Activated B cell treated with CpG ODN at 0.5 μM for 24 hours (primary cell): Measurements from ENCODE around the gene RTP5. TPM values are rescaled to one million over a fixed set of nuclear protein-coding genes. Genes with fewer than 3 reads are reported as not detected.

Source experiments
- ATAC-seq: fragments of 200-7000 bp; cut with Tn5 transposase; one replicate; pipeline ENCODE4 v1.10.0; 2021; ENCODE audit warnings: low read depth, mild to moderate bottlenecking, moderate library complexity
- CTCF ChIA-PET: fragments of 350-600 bp; sonication (Branson Sonifier 250); formaldehyde crosslinking; loops from one replicate; lab custom pipeline; 2021; ENCODE audit warnings: antibody characterized with exemption; lab: Charles Lee
- POLR2A ChIA-PET: fragments of 350-600 bp; sonication (Branson Sonifier 250); formaldehyde crosslinking; loops from one replicate; lab custom pipeline; 2021; ENCODE audit warnings: antibody characterized with exemption; lab: Charles Lee
- DNase-seq: peaks from one replicate; pipeline ENCODE4 v3.0.0; 2022
- H3K27ac Mint-ChIP-seq: one replicate; pipeline ENCODE4 v1.8.0; 2020; ENCODE audit warnings: mixed read lengths
- H3K27me3 Mint-ChIP-seq: one replicate; pipeline ENCODE4 v1.8.0; 2021; ENCODE audit warnings: mixed read lengths
- H3K36me3 Mint-ChIP-seq: one replicate; pipeline ENCODE4 v1.8.0; 2021; ENCODE audit warnings: low read depth, mixed read lengths
- H3K4me1 Mint-ChIP-seq: one replicate; pipeline ENCODE4 v1.8.0; 2021; ENCODE audit warnings: mixed read lengths
- H3K4me3 Mint-ChIP-seq: one replicate; pipeline ENCODE4 v1.8.0; 2020; ENCODE audit warnings: mild to moderate bottlenecking, mixed read lengths
- H3K9me3 Mint-ChIP-seq: one replicate; pipeline ENCODE4 v1.8.0; 2020; ENCODE audit warnings: mixed read lengths
- CTCF ChIP-seq: fragments of 200-600 bp; IDR thresholded peaks from one replicate; pipeline ENCODE4 v1.8.0; 2022; ENCODE audit warnings: antibody characterized with exemption, mild to moderate bottlenecking
- intact Hi-C: fragments of 100-400 bp; cut with micrococcal nuclease; formaldehyde crosslinking; loops from one replicate; pipeline ENCODE4 v1.15.1; 2024
- total RNA-seq: library from RNA; stranded (reverse); gene quantifications from 2 replicates; pipeline ENCODE4 v1.2.3, GENCODE V29; 2022

RTP5 gene
- total RNA-seq, 1 donor from 2014 or later: not detected

GRCh38 chr2:241870611-241871537 is 1.3 kb downstream of the RTP5 start:
- Mint-ChIP-seq H3K27me3 (peaks cover 4% of the 10 kb centered on the region), H3K27ac (no peak overlapping the region), H3K4me3 (no peak overlapping the region), H3K36me3 (no peaks in the 10 kb centered on the region), H3K9me3 (no peaks in the 10 kb centered on the region), H3K4me1 (peaks cover 13% of the 10 kb centered on the region)
- ChIA-PET CTCF (no interaction called here), POLR2A (no interaction called here)
- TF ChIP-seq CTCF: no peak
- peak; percentile 35 for ATAC-seq
- no peak for DNase-seq
- intact Hi-C loops: loop anchor here (10.0 kb wide), 1 partner anchor 616 kb away; no protein-coding TSS in a partner anchor

- no peak overlapping the region for H3K27ac Mint-ChIP-seq
- TF ChIP-seq CTCF: no peak
- no peak for ATAC-seq
Measured at GRCh38 chr2:241871538-241872312, 2.2 kb downstream of the RTP5 start.

GRCh38 chr2:241872313-241872642 is 2.7 kb downstream of the RTP5 start:
- peaks cover 13% of the 10 kb centered on the region for H3K4me1 Mint-ChIP-seq
- TF ChIP-seq CTCF: no peak
- no peak overlapping the region for H3K4me3 Mint-ChIP-seq
- CTCF ChIA-PET: no interaction called here
- POLR2A ChIA-PET: no interaction called here
- H3K36me3 Mint-ChIP-seq: no peaks in the 10 kb centered on the region
- no peaks in the 10 kb centered on the region for H3K9me3 Mint-ChIP-seq
- intact Hi-C loops: loop anchor here (10.0 kb wide), 1 partner anchor 617 kb away; no protein-coding TSS in a partner anchor
- DNase-seq (no peak), ATAC-seq (no peak)
- H3K27ac Mint-ChIP-seq: no peak overlapping the region
- peaks cover 3% of the 10 kb centered on the region for H3K27me3 Mint-ChIP-seq

More at GRCh38 chr2:241871538-241872312, 2.2 kb downstream of the RTP5 start:
- Mint-ChIP-seq H3K36me3 (no peaks in the 10 kb centered on the region), H3K27me3 (peaks cover 3% of the 10 kb centered on the region), H3K4me1 (peaks cover 13% of the 10 kb centered on the region), H3K4me3 (no peak overlapping the region), H3K9me3 (no peaks in the 10 kb centered on the region)
- intact Hi-C loops: loop anchor here (10.0 kb wide), 1 partner anchor 617 kb away; no protein-coding TSS in a partner anchor
- ChIA-PET CTCF (no interaction called here), POLR2A (no interaction called here)
- DNase-seq: no peak

- no peaks in the 10 kb centered on the region for H3K36me3 Mint-ChIP-seq
- ChIA-PET POLR2A (no interaction called here), CTCF (no interaction called here)
- intact Hi-C loops: loop anchor here (10.0 kb wide), 1 partner anchor 618 kb away; no protein-coding TSS in a partner anchor
- no peak overlapping the region for H3K27ac Mint-ChIP-seq
- DNase-seq: no peak
- no peaks in the 10 kb centered on the region for H3K9me3 Mint-ChIP-seq
- TF ChIP-seq CTCF: no peak
- no peak for ATAC-seq
- H3K4me1 Mint-ChIP-seq: peaks cover 13% of the 10 kb centered on the region
- no peak overlapping the region for H3K4me3 Mint-ChIP-seq
- peaks cover 3% of the 10 kb centered on the region for H3K27me3 Mint-ChIP-seq
Measured at GRCh38 chr2:241873081-241873802, 3.7 kb downstream of the RTP5 start.
